Lower lobe of right lung (tissue), 2 donors: ENCODE data around the gene MIAT. TPM values are rescaled to one million over a fixed set of nuclear protein-coding genes. Genes with fewer than 3 reads are reported as not detected.

Experiments
- ATAC-seq, 2 donors: fragments of 200-7000 bp; cut with Tn5 transposase; one replicate each; pipeline ENCODE4 v1.9.1; 2020 to 2022; ENCODE audit warnings: mild to moderate bottlenecking in 2 of 2, moderate library complexity in 2 of 2
- DNase-seq: peaks from one replicate; pipeline ENCODE4 v3.0.0-alpha.2; 2020
- H3K27ac ChIP-seq: fragments of 200-600 bp; one replicate; pipeline ENCODE4 v1.8.0; 2022
- H3K27me3 ChIP-seq: fragments of 200-600 bp; one replicate; pipeline ENCODE4 v1.8.0; 2022; ENCODE audit warnings: low read depth
- H3K36me3 ChIP-seq: fragments of 200-600 bp; one replicate; pipeline ENCODE4 v1.8.0; 2022; ENCODE audit warnings: mild to moderate bottlenecking
- H3K4me1 ChIP-seq: fragments of 200-600 bp; one replicate; pipeline ENCODE4 v1.8.0; 2022
- H3K4me3 ChIP-seq: fragments of 200-600 bp; one replicate; pipeline ENCODE4 v1.8.0; 2022; ENCODE audit warnings: mild to moderate bottlenecking
- H3K9me3 ChIP-seq: fragments of 200-600 bp; one replicate; pipeline ENCODE4 v1.8.0; 2022
- CTCF ChIP-seq: fragments of 200-600 bp; IDR thresholded peaks from one replicate; pipeline ENCODE4 v1.8.0; 2022; ENCODE audit warnings: antibody characterized with exemption, mild to moderate bottlenecking
- intact Hi-C: fragments of 100-400 bp; cut with DNase I; formaldehyde crosslinking; loops from one replicate; pipeline ENCODE4 v1.11.0; 2022
- total RNA-seq: library from RNA; stranded (reverse); fragmentation: NEBNext Ultra II Directional; extraction: Animal tissue kit (Norgen Biotek cat#: 25700); gene quantifications from one replicate; pipeline ENCODE4 v1.2.1, GENCODE V29; 2021
- donor health status: DM: no; HTN: yes; CAD: no; lungs with severe emphysema.

MIAT gene
- total RNA-seq, 1 donor from 2014 or later = 6.8 TPM

DNA sequence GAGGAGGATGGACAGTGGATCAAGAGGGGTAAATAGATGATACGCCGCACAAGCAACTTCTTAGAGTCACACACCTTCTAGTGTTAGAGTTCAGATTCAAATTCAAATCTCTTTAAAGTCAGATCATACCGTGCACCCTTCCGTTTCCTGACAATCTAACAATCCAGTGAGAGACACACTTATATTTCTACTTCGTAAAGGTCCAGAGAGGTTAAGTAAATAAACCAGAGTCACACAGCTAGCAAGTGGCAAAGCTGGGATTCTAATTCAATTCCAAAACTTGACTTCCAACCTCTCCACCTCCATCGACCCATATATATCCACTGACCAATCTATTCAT, 34.0 kb downstream of the MIAT start:
- H3K27me3 ChIP-seq = no peaks in the 10 kb centered on the region
- intact Hi-C loops = no loop called here
- TF ChIP-seq CTCF = no peak
- H3K36me3 ChIP-seq = no peaks in the 10 kb centered on the region
- no peak for DNase-seq
- no peak overlapping the region for H3K27ac ChIP-seq
- H3K9me3 ChIP-seq = no peaks in the 10 kb centered on the region
- H3K4me3 ChIP-seq = no peak overlapping the region
- H3K4me1 ChIP-seq = peaks cover 10% of the 10 kb centered on the region
- ATAC-seq = no peak

DNA sequence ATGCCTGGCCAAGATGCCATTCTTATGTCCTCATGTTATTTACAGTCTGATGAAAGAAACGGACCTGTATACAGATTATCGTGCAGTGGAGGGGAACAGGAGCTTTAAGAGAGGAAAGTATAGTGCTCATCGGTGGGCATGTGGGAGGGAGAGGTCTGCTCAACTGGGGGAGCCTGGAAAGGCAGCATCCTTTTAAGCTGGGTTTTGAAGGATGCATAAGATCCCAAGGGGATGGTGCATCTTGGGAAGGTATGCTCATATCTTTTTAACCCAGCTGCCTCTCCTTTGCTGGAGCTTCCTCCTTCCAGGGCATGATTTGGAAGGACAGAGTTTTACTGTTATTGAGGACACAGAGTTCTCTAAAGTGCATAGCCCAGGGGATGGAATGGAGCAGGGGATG, 34.8 kb downstream of the MIAT start:
- H3K4me1 ChIP-seq = peaks cover 10% of the 10 kb centered on the region

DNA sequence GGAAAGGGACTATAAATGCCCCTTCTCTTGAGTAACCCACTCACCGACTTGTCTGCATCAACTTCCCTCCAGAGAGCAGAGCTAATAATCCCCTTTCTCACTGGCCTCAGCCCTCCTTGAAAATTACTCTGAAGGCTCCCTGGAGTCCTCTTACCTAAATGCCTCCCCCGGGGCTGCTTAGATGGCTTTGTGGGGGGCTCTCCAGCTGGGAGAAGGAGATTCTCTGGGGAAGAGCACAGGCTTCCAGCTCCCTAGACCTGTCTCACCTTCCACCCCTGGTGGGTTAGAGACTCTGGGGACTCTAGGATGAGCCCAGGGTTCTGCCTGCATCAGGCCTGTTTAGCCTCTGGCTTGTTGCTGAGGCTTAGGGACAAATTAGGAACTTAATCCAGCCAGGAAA, 39.8 kb downstream of the MIAT start:
- no peak overlapping the region for H3K4me3 ChIP-seq
- intact Hi-C loops = no loop called here
- no peaks in the 10 kb centered on the region for H3K4me1 ChIP-seq
- H3K27ac ChIP-seq = no peak overlapping the region
- ATAC-seq (no peak), DNase-seq (no peak)
- no peak for TF ChIP-seq CTCF
- H3K9me3 ChIP-seq = peaks cover 6% of the 10 kb centered on the region
- H3K27me3 ChIP-seq = no peaks in the 10 kb centered on the region
- H3K36me3 ChIP-seq = peaks cover 20% of the 10 kb centered on the region

More for the DNA sequence above, 34.8 kb downstream of the MIAT start:
- no peak for TF ChIP-seq CTCF
- no peaks in the 10 kb centered on the region for H3K36me3 ChIP-seq
- intact Hi-C loops = no loop called here
- no peaks in the 10 kb centered on the region for H3K9me3 ChIP-seq
- no peak overlapping the region for H3K4me3 ChIP-seq
- DNase-seq (no peak), ATAC-seq (no peak)
- no peaks in the 10 kb centered on the region for H3K27me3 ChIP-seq
- no peak overlapping the region for H3K27ac ChIP-seq

GRCh38 chr22:26700462-26700861, 43.1 kb downstream of the MIAT start:
- TF ChIP-seq CTCF = no peak
- Histone ChIP-seq H3K9me3 (peaks cover 6% of the 10 kb centered on the region), H3K27ac (no peak overlapping the region), H3K4me3 (no peak overlapping the region), H3K4me1 (no peaks in the 10 kb centered on the region), H3K36me3 (peaks cover 20% of the 10 kb centered on the region), H3K27me3 (no peaks in the 10 kb centered on the region)
- ATAC-seq (no peak), DNase-seq (no peak)
- intact Hi-C loops = no loop called here

DNA sequence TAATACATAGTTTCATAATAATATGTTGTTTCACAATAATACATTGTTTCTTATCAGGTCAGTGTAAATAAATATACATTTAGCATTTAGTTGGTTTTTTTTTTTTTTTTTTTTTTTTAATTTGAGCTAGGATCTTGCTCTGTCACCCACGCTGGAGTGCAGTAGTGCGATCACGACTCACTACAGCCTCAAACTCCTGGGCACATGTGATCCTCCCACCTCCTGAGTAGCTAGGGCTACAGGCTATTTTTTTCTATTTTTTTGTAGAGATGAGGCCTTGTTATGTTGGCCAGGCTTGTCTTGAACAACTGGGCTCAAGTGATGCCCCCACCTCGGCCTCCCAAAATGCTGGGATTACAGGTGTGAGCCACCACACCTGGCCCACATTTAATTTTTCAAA, 43.5 kb downstream of the MIAT start:
- H3K4me3 ChIP-seq = no peak overlapping the region
- H3K4me1 ChIP-seq = no peaks in the 10 kb centered on the region
- no peak overlapping the region for H3K27ac ChIP-seq
- no peak for TF ChIP-seq CTCF
- no peaks in the 10 kb centered on the region for H3K27me3 ChIP-seq
- peaks cover 20% of the 10 kb centered on the region for H3K36me3 ChIP-seq
- H3K9me3 ChIP-seq = peaks cover 6% of the 10 kb centered on the region
- intact Hi-C loops = no loop called here
- DNase-seq = no peak
- ATAC-seq = no peak

- no peaks in the 10 kb centered on the region for H3K4me1 ChIP-seq
- intact Hi-C loops = no loop called here
- no peak overlapping the region for H3K4me3 ChIP-seq
- TF ChIP-seq CTCF = no peak
- no peak for ATAC-seq
- no peak overlapping the region for H3K27ac ChIP-seq
- H3K9me3 ChIP-seq = peaks cover 6% of the 10 kb centered on the region
- no peaks in the 10 kb centered on the region for H3K27me3 ChIP-seq
- DNase-seq = no peak
- peaks cover 20% of the 10 kb centered on the region for H3K36me3 ChIP-seq
Observed at GRCh38 chr22:26701323-26701722, 43.9 kb downstream of the MIAT start.
